Spleen (tissue), 7 donors: Measurements from ENCODE around the gene MYL9.

Source experiments
- CTCF ChIP-seq, 11 experiments: fragments of 200-600 bp in 7 of 11; fragments of 450-650 bp in 4 of 11; sonication (generic) in 4 of 11; IDR thresholded peaks in 8 of 11; conservative IDR thresholded peaks in 3 of 11; 1 replicate in 7 of 11; 2 replicates in 4 of 11; pipeline versions ENCODE4 v1.4.0 to v1.8.0; 2016 to 2021; ENCODE audit warnings: antibody characterized with exemption in 11 of 11, inconsistent platforms in 4 of 11, mild to moderate bottlenecking in 1 of 11
- POLR2A ChIP-seq, 3 donors: fragments of 450-650 bp; IDR thresholded peaks; one replicate each; pipeline ENCODE4 v1.5.1; 2017; ENCODE audit warnings: antibody characterized with exemption in 3 of 3, mild to moderate bottlenecking in 1 of 3
- POLR2AphosphoS5 ChIP-seq, 3 donors: sonication (generic); formaldehyde crosslinking; IDR thresholded peaks; one replicate each; pipeline ENCODE4 v1.5.1; 2017; ENCODE audit warnings: antibody characterized with exemption in 3 of 3
- donor health status: DM: no; HTN: no; CAD: no; lungs with moderate emphysema.
- donor health status: DM: no; HTN: no; CAD: no.
- donor health status: DM: no; HTN: no; CAD: no.

GRCh38 chr20:36532822-36533221 lies 8.5 kb upstream of the MYL9 start:
- TF ChIP-seq POLR2A (IDR thresholded peaks at IDR 0.05) (no peak), CTCF (IDR thresholded peaks at IDR 0.05 in 8 of 11, conservative IDR thresholded peaks at IDR 0.05 in 3 of 11) (no peak), POLR2AphosphoS5 (IDR thresholded peaks at IDR 0.05) (no peak)
